Gastrocnemius medialis (tissue), 4 donors: ENCODE results near the gene ZNF653.

Experiments
- CTCF ChIP-seq, 5 experiments: fragments of 450-650 bp in 3 of 5; fragments of 200-600 bp in 2 of 5; sonication (generic) in 2 of 5; IDR thresholded peaks in 4 of 5; conservative IDR thresholded peaks in 1 of 5; 1 replicate in 4 of 5; 2 replicates in 1 of 5; pipeline ENCODE4 v1.5.1; 2016 to 2019; ENCODE audit warnings: antibody characterized with exemption in 5 of 5, mild to moderate bottlenecking in 3 of 5, moderate library complexity in 3 of 5
- POLR2A ChIP-seq, 2 donors: fragments of 450-650 bp; IDR thresholded peaks; one replicate each; pipeline ENCODE4 v1.6.1; 2017; ENCODE audit warnings: antibody characterized with exemption in 2 of 2, mild to moderate bottlenecking in 2 of 2, moderate library complexity in 2 of 2

DNA sequence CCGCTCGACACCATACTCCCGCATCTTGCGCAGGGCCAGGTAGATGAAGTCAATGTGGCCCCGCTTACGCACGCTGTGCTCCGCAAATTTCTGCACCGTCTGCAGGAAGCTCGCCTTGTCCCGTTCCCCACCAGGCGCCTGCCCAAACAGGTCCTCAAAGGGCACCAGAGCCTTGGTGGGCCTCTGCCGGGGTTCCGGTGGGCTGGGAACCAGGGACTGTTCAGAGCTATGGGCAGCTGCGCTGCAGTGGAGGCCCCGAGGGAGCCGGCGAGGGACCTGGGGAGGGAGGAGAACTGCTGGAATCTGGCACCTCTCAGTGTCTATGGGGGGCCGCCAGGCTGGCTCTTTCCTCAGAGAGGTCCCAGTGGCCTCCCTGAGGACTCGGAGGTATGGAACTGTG lies 8.3 kb upstream of the ZNF653 start:
- TF ChIP-seq CTCF (IDR thresholded peaks at IDR 0.05 in 4 of 5, conservative IDR thresholded peaks at IDR 0.05 in 1 of 5) (no peak), POLR2A (IDR thresholded peaks at IDR 0.05) (no peak)
